Measurements from ENCODE around the gene TRMU.

TRMU gene

DNA sequence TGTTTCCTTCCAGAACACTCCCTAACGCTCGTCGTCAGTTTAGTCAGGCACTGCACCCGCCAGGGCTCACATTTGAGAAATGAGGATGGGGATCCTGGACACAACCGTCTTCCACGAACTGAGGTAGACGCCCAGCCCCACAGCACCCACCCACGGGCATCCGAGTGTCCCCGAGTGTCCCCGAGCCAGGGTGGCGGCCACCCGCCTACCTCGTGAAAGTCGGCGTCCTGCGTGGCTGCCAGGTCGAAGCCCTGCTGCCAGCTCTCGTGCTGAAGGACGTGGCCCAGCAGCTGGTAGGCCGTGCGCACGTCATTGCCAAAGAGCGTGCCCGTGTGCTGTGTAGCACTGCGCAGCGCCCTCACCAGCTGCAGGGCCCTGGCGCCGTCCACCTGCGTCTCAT is 53.6 kb downstream of the TRMU start:
- TF ChIP-seq, protein P1, sequence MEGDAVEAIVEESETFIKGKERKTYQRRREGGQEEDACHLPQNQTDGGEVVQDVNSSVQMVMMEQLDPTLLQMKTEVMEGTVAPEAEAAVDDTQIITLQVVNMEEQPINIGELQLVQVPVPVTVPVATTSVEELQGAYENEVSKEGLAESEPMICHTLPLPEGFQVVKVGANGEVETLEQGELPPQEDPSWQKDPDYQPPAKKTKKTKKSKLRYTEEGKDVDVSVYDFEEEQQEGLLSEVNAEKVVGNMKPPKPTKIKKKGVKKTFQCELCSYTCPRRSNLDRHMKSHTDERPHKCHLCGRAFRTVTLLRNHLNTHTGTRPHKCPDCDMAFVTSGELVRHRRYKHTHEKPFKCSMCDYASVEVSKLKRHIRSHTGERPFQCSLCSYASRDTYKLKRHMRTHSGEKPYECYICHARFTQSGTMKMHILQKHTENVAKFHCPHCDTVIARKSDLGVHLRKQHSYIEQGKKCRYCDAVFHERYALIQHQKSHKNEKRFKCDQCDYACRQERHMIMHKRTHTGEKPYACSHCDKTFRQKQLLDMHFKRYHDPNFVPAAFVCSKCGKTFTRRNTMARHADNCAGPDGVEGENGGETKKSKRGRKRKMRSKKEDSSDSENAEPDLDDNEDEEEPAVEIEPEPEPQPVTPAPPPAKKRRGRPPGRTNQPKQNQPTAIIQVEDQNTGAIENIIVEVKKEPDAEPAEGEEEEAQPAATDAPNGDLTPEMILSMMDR (IDR thresholded peaks at IDR 0.05; ENCODE audit: low read depth, low read length, missing control alignments): no peak
- H3K4me3 ChIP-seq (ENCODE audit: low read depth, low read length): no peak overlapping the region
- no peak for DNase-seq (ENCODE audit: low read depth)
- in situ Hi-C loops (cut with HindIII; ENCODE audit: low sequenced_read_pairs): no loop called here

DNA sequence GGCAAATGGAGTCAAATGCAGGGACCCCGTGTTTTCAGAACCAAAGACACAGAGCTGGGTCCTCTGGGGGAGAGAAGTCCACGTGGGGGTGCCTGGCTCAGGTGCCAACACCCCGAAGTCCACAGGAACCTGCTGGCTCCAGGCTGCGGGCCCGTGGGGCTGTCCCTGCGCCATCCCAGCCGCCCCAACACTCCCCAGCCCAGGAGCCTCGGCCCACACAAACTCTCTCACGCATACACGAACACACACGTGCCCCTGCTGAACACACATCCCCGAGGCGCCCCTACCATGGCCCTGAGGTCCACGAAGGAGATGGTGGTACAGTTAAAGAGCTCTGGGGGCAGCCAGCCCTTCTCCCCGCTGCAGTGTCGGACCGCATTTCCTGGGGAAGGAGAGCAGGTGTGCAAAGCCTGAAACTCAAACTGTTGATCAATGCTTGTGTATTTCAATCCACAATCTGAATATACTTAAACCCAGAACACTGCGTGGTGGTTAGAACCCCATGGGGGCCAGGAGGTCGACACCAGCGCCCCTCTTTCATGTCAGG is 54.7 kb downstream of the TRMU start:
- TF ChIP-seq, protein P1 (IDR thresholded peaks at IDR 0.05; ENCODE audit: low read depth, low read length, missing control alignments): no peak
- H3K4me3 ChIP-seq (ENCODE audit: low read depth, low read length): no peak overlapping the region
- DNase-seq (ENCODE audit: low read depth): no peak
- in situ Hi-C loops (cut with HindIII; ENCODE audit: low sequenced_read_pairs): no loop called here

DNA sequence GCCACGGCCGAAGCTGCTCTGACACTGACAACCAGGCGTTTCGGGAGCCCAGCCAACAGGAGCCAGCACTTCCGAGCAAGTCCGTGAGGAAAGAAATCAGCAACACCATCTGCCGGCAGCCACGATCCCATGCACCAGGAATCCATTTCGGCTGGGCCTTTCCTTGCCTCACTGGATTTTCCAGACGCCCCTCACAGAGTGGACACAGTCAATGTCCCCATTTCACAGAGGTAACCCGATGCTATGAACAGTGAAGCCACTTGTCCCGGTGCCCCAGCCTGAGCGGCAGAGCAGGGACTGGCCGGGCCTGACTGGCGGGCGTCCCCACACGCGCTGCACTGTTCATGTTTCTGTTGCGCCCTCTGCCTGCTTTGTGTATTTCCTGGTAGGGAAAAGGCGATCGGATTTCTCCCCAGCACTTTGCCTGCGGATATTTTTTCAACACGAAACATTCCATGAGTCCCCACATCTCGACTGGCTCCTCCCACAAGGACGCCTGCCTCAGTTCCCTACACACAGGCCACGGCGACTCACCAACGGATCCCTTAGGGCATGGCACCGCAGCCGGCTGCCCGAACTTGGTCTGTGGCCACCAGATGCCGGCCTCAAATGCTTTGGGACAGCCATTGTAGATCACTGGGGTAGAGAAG is 55.3 kb downstream of the TRMU start:
- no peak overlapping the region for H3K4me3 ChIP-seq (ENCODE audit: low read depth, low read length)
- DNase-seq (ENCODE audit: low read depth): no peak
- TF ChIP-seq, protein P1 (IDR thresholded peaks at IDR 0.05; ENCODE audit: low read depth, low read length, missing control alignments): no peak
- in situ Hi-C loops (cut with HindIII; ENCODE audit: low sequenced_read_pairs): no loop called here

DNA sequence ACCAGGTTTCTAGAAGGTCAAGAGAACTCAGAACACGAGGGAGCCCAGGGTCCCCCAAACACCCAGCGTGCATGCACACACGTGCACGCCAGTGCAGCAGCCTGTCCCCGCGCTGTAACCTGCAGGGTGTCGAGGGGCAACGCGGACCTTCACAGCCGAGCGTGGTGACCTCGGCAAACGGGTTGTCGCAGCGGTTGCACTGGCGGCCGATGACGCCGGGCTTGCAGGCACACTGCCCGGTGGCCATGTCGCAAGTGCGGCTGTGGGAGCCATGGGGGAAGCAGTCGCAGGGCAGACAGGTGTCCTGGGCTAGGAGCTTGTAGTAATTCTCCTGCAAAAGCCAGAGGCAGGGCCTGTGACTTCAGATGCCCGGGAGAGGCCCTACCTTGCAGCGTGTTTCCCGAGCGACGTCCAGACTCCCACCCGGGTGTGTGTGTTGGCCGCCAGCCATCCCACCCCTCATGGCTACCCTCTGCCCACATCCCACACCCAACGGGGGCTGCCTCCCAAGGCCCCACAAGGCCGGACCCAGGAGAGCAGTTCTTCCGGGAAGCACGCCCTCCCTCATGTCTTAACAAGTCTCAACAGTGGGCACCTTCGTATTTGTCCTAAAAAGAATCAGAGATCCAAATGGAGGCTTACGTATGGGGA is 56.1 kb downstream of the TRMU start:
- in situ Hi-C loops (cut with HindIII; ENCODE audit: low sequenced_read_pairs): no loop called here
- TF ChIP-seq, protein P1 (IDR thresholded peaks at IDR 0.05; ENCODE audit: low read depth, low read length, missing control alignments): no peak
- H3K4me3 ChIP-seq (ENCODE audit: low read depth, low read length): no peak overlapping the region
- DNase-seq (ENCODE audit: low read depth): no peak

DNA sequence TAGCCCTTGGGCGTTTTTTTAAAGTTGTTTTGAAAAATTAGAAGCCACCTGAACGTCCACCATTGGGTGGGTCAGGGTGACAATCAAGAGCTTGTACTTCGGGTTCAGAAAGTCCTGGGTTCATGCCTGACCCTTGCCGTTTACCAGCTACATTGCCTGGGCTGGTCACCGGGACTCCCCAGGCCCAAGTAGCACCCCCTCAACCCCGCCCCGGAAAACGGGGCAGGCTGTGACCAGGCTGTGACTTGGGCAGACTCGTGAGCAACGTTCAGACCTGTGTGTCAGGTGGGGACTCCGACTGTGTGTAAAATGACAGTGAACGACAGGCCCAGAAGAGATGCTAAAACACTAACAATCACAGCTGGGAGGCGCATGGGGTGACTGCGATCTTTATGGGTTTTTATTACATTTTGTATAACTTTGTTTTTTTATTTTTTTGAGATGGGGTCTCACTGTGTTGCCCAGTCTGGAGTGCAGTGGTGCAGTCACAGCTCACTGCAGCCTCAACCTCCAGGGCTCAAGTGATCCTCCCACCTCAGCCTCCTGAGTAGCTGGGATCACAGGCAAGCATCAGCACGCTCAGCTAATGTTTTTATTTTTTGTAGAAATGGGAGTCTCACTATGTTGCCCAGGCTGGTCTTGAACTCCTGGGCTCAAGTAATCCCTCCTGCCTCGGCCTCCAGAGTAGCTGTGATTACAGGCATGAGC is 56.8 kb downstream of the TRMU start:
- TF ChIP-seq, protein P1 (IDR thresholded peaks at IDR 0.05; ENCODE audit: low read depth, low read length, missing control alignments): no peak
- H3K4me3 ChIP-seq (ENCODE audit: low read depth, low read length): no peak overlapping the region
- in situ Hi-C loops (cut with HindIII; ENCODE audit: low sequenced_read_pairs): no loop called here
- DNase-seq (ENCODE audit: low read depth): no peak

DNA sequence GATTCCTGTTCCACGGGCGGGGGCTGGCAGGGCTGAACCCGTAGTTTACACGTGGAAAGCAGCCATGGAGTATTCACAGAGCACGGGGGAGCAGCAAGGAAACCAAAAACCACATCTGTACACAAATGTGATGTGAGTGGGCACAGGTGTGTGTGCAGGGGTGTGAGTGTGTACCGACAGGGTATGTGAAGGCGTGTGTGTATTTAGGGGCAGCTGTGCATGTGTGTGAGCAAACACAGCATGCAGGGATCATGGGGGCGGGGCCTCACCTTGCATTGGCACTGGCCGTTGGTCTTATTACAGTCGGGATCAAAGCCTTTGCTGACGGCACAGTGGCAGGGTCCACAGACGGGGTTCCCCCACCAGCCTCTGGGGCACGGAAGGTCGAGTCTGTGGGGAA is 58.4 kb downstream of the TRMU start:
- no peak overlapping the region for H3K4me3 ChIP-seq (ENCODE audit: low read depth, low read length)
- DNase-seq (ENCODE audit: low read depth): no peak
- TF ChIP-seq, protein P1 (IDR thresholded peaks at IDR 0.05; ENCODE audit: low read depth, low read length, missing control alignments): no peak
- in situ Hi-C loops (cut with HindIII; ENCODE audit: low sequenced_read_pairs): no loop called here
